SK-N-SH (cell line): ENCODE data around the gene CUBN. TPM values are rescaled to one million over a fixed set of nuclear protein-coding genes. Genes with fewer than 3 reads are reported as not detected.

ENCODE experiments used
- CTCF ChIA-PET: fragments of 300-600, 350-600 bp; formaldehyde crosslinking; extraction: SDS; loops from one replicate; lab custom pipeline; 2021; lab: Yijun Ruan, JAX
- POLR2A ChIA-PET: fragments of 350-600 bp; sonication (Branson Sonifier 250); formaldehyde crosslinking; extraction: SDS; loops from one replicate; lab custom pipeline; 2020; ENCODE audit warnings: antibody characterized with exemption, inconsistent platforms; lab: Yijun Ruan, JAX
- DNase-seq: peaks from one replicate; pipeline ENCODE4 v3.0.0; 2012
- H2AFZ ChIP-seq: fragments of 200-600 bp; sonication (generic); 2 replicates; pipeline ENCODE4 v1.8.1; 2016; ENCODE audit warnings: antibody characterized with exemption, mild to moderate bottlenecking, low read depth
- H3F3A ChIP-seq: fragments of 200-600 bp; sonication (generic); replicated peaks from 2 replicates; pipeline ENCODE3; 2016; ENCODE audit warnings: antibody characterized with exemption, mild to moderate bottlenecking; ENCODE audit not compliant: insufficient read depth
- H3K27ac ChIP-seq, 2 experiments: fragments of 200-500 bp in 1 of 2; fragments of 200-600 bp in 1 of 2; sonication (Bioruptor generic) in 1 of 2; sonication (generic), shearing (Covaris generic) in 1 of 2; 2 replicates each; pipeline versions ENCODE4 v1.5.1 to v1.6.1; 2014 to 2016; ENCODE audit warnings: low read depth in 2 of 2, inconsistent platforms in 1 of 2, low read length in 1 of 2, mild to moderate bottlenecking in 1 of 2, mixed read lengths in 1 of 2
- H3K27me3 ChIP-seq: fragments of 200-600 bp; sonication (generic), shearing (Covaris generic); 2 replicates; pipeline ENCODE4 v1.6.1; 2016; ENCODE audit warnings: mixed run types; ENCODE audit not compliant: insufficient read depth
- H3K36me3 ChIP-seq, 2 experiments: fragments of 200-500 bp in 1 of 2; fragments of 200-600 bp in 1 of 2; sonication (Bioruptor generic) in 1 of 2; sonication (generic) in 1 of 2; replicated peaks in 1 of 2; 2 replicates each; pipeline versions ENCODE3 to v1.5.1; 2014 to 2016; ENCODE audit warnings: low read length in 1 of 2, mild to moderate bottlenecking in 1 of 2; ENCODE audit not compliant: insufficient read depth in 2 of 2, control insufficient read depth in 1 of 2
- H3K4me1 ChIP-seq, 2 experiments: fragments of 200-500 bp in 1 of 2; fragments of 200-600 bp in 1 of 2; sonication (Bioruptor generic) in 1 of 2; sonication (generic), shearing (Covaris generic) in 1 of 2; 2 replicates each; pipeline versions ENCODE4 v1.5.1 to v1.6.1; 2014 to 2016; ENCODE audit warnings: low read depth in 1 of 2, low read length in 1 of 2, mixed run types in 1 of 2; ENCODE audit not compliant: insufficient read depth in 2 of 2, control insufficient read depth in 1 of 2
- H3K4me2 ChIP-seq: fragments of 200-600 bp; sonication (generic), shearing (Covaris generic); 2 replicates; pipeline ENCODE4 v1.6.1; 2017; ENCODE audit warnings: mixed run types
- H3K4me3 ChIP-seq, 2 experiments: fragments of 200-500 bp in 1 of 2; fragments of 200-600 bp in 1 of 2; sonication (Bioruptor generic) in 1 of 2; sonication (generic), shearing (Covaris generic) in 1 of 2; 2 replicates each; pipeline versions ENCODE4 v1.5.1 to v1.8.1; 2014 to 2016; ENCODE audit warnings: low read depth in 2 of 2, inconsistent platforms in 1 of 2, low read length in 1 of 2, mild to moderate bottlenecking in 1 of 2, mixed read lengths in 1 of 2, moderate library complexity in 1 of 2
- H3K79me2 ChIP-seq: fragments of 200-600 bp; sonication (generic); 2 replicates; pipeline ENCODE4 v1.8.1; 2017; ENCODE audit warnings: mild to moderate bottlenecking; ENCODE audit not compliant: insufficient read depth
- H3K9ac ChIP-seq: fragments of 200-600 bp; sonication (generic); 2 replicates; pipeline ENCODE4 v1.6.1; 2017; ENCODE audit warnings: mixed run types
- H3K9me2 ChIP-seq: fragments of 200-600 bp; sonication (generic); 2 replicates; pipeline ENCODE4 v1.6.1; 2017; ENCODE audit warnings: mixed run types
- H3K9me3 ChIP-seq: fragments of 200-600 bp; sonication (generic); 2 replicates; pipeline ENCODE4 v1.6.1; 2017; ENCODE audit warnings: mixed run types, mild to moderate bottlenecking, moderate library complexity
- H4K20me1 ChIP-seq: fragments of 200-600 bp; sonication (generic); 2 replicates; pipeline ENCODE4 v1.6.1; 2017; ENCODE audit warnings: mild to moderate bottlenecking, mixed run types; ENCODE audit not compliant: insufficient read depth
- CHD2 ChIP-seq: fragments of 150-350 bp; IDR thresholded peaks from 2 replicates; pipeline ENCODE4 v1.6.1; 2018; ENCODE audit warnings: low read length; ENCODE audit not compliant: partially characterized antibody
- ELF1 ChIP-seq: IDR thresholded peaks from 2 replicates; pipeline ENCODE4 v1.4.0; 2012
- EZH2phosphoT487 ChIP-seq: fragments of 200-600 bp; sonication (generic); IDR thresholded peaks from 2 replicates; pipeline ENCODE4 v1.6.1; 2017; ENCODE audit warnings: low read depth, mixed run types, mild to moderate bottlenecking, antibody characterized with exemption, moderate library complexity, borderline replicate concordance
- FOSL2 ChIP-seq: IDR thresholded peaks from 2 replicates; pipeline ENCODE4 v1.4.0; 2012; ENCODE audit warnings: low read depth, mild to moderate bottlenecking, moderate library complexity, borderline replicate concordance
- FOXJ3 ChIP-seq: sonication (generic); formaldehyde crosslinking; IDR thresholded peaks from 2 replicates; pipeline ENCODE4 v1.5.1; 2020; ENCODE audit warnings: mild to moderate bottlenecking, missing genetic modification reagents
- FOXM1 ChIP-seq: IDR thresholded peaks from 2 replicates; pipeline ENCODE4 v1.4.0; 2012; ENCODE audit warnings: low read depth, mild to moderate bottlenecking
- GATA2 ChIP-seq: sonication (generic); formaldehyde crosslinking; IDR thresholded peaks from 2 replicates; pipeline ENCODE4 v1.5.0; 2020; ENCODE audit warnings: mild to moderate bottlenecking, missing genetic modification reagents
- JUND ChIP-seq: IDR thresholded peaks from 2 replicates; pipeline ENCODE4 v1.4.0; 2012
- MEF2A ChIP-seq: IDR thresholded peaks from 2 replicates; pipeline ENCODE4 v1.4.0; 2012; ENCODE audit warnings: low read depth, borderline replicate concordance
- MXI1 ChIP-seq: IDR thresholded peaks from 2 replicates; pipeline ENCODE4 v1.6.1; 2012; ENCODE audit warnings: mild to moderate bottlenecking, low read depth, low read length, improper control_type of control experiment
- NFIC ChIP-seq: IDR thresholded peaks from 2 replicates; pipeline ENCODE4 v1.4.0; 2012; ENCODE audit warnings: borderline replicate concordance
- NRF1 ChIP-seq: IDR thresholded peaks from 2 replicates; pipeline ENCODE4 v1.6.1; 2012; ENCODE audit warnings: low read depth, mild to moderate bottlenecking, low read length
- POLR2AphosphoS5 ChIP-seq: IDR thresholded peaks from 2 replicates; pipeline ENCODE4 v1.6.1; 2012; ENCODE audit warnings: low read depth, low read length
- RAD21 ChIP-seq: IDR thresholded peaks from 2 replicates; pipeline ENCODE4 v1.6.1; 2012; ENCODE audit warnings: mild to moderate bottlenecking, low read length
- RXRA ChIP-seq: IDR thresholded peaks from 2 replicates; pipeline ENCODE4 v1.4.0; 2012; ENCODE audit warnings: low read depth, mild to moderate bottlenecking, borderline replicate concordance
- TAF1 ChIP-seq: IDR thresholded peaks from 2 replicates; pipeline ENCODE4 v1.6.1; 2012; ENCODE audit warnings: low read depth, mild to moderate bottlenecking, low read length, moderate library complexity, borderline replicate concordance
- TCF12 ChIP-seq: IDR thresholded peaks from 2 replicates; pipeline ENCODE4 v1.4.0; 2012
- YY1 ChIP-seq: IDR thresholded peaks from 2 replicates; pipeline ENCODE4 v1.4.0; 2012; ENCODE audit warnings: low read depth, mild to moderate bottlenecking
- WGBS: methylation state at CpG from one replicate; pipeline ENCODE4 v1.1.6; 2017; ENCODE audit warnings: low lambda C conversion rate; 5-methylcytosine and 5-hydroxymethylcytosine counted together
- polyA plus RNA-seq, 3 experiments: library from polyadenylated mRNA; depleted of rRNA; stranded (reverse); fragments of >200 nt; gene quantifications; 2 replicates each; pipeline ENCODE4 v1.2.3, GENCODE V29; 2012
- TF ChIP-seq, protein P1 (sequence below): fragments of 200-600 bp; sonication (generic); IDR thresholded peaks from 2 replicates; pipeline ENCODE4 v1.6.1; 2017; ENCODE audit warnings: antibody characterized with exemption, mild to moderate bottlenecking, moderate library complexity
- TF ChIP-seq, protein P2 (sequence below): IDR thresholded peaks from 2 replicates; pipeline ENCODE4 v1.4.0; 2012; ENCODE audit warnings: low read depth, borderline replicate concordance

Gene CUBN
- polyA plus RNA-seq, 1 of the 3 experiments (the other 2 are of a cell fraction): 2.4 TPM

DNA sequence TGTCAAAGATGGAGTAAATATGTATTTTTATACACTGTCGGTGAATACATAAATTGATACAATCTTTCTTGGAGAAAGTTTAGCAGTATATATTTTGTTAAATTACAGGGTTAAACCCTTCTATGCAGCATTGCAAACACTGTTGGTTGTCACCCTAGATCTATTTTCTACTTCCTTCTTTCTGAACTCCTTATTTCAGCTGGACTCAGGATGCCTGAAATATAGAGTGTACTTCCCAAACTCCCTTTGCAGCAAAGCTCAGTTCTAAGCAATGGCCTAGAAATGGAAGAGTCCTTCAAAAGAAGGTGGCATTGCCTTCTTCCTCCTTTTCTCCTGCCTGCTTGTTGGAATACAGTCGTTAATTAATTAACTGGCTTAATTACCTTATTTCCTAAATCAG, 20.6 kb downstream of the CUBN start:
- Histone ChIP-seq H3F3A (peaks cover 21% of the 10 kb centered on the region), H3K9me3 (no peaks in the 10 kb centered on the region), H3K27me3 (no peaks in the 10 kb centered on the region), H3K4me3 (no peak overlapping the region), H3K4me1 (peaks cover 0 to 8% of the 10 kb centered on the region in 2 experiments), H3K36me3 (no peaks in the 10 kb centered on the region), H4K20me1 (no peaks in the 10 kb centered on the region), H3K27ac (peak overlapping the region in 1 of 2 experiments; percentile 74; a peak in 3 of 4 replicates), H3K4me2 (peak overlapping the region; percentile 45; the same call in 1 of the 2 replicates), H2AFZ (peak overlapping the region; percentile 53; the same call in 1 of the 2 replicates), H3K79me2 (no peaks in the 10 kb centered on the region), H3K9me2 (no peaks in the 10 kb centered on the region), H3K9ac (no peak overlapping the region)
- WGBS: 88% methylated on average over 2 of the region's 2 CpGs
- ChIA-PET POLR2A (no interaction called here), CTCF (no interaction called here)
- TF ChIP-seq CHD2 (no peak), NRF1 (no peak), RXRA (no peak), MEF2A (no peak), TAF1 (no peak), FOSL2 (no peak), TCF12 (no peak), JUND (no peak), NFIC (no peak), MXI1 (no peak)
- DNase-seq: no peak

DNA sequence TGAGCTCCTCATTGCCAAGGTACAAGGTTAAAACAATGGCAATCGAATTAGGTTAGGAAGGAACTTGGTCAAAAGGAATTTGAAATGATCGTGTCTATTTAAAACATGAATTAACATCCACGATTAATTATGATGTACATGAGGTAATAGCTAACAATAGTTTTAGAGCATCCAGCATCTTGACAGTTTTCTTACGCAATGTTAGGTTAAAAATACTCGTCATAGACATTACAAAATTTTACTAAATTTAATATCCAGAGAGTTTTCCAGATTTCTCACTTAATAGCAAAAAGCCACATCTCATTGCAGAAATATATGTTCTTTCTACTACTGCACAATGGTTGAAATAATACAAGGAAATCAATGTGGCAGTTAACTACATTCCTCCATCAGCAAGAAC, 22.6 kb downstream of the CUBN start:
- CTCF ChIA-PET: interaction anchor here (1.3 kb wide), 1 partner anchor 123 kb away, joined by 3 read pairs; no protein-coding TSS in a partner anchor

DNA sequence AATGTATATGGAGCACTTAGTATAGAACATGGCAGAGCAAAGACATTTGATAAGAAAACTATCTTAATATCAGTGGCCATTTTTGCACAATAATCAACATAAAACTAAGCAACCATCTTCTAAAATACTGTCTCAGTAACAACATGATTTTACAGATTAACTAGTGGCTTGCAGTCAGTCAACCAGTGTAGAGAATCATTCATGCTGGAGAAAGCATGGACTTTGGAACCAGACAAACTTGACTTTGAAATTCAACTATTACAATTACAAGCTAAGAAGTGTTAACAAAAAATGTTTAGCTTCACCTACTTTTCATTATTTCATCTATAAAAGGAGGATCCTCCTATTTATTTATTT, 27.7 kb downstream of the CUBN start:
- Histone ChIP-seq H3K9me3 (peaks cover 4% of the 10 kb centered on the region), H3K27me3 (no peaks in the 10 kb centered on the region), H3K4me3 (no peak overlapping the region), H3K79me2 (no peaks in the 10 kb centered on the region), H3K4me1 (no peaks in the 10 kb centered on the region; a peak in 1 of 4 replicates), H3K27ac (no peak overlapping the region), H3K36me3 (peaks cover 0 to 2% of the 10 kb centered on the region in 2 experiments), H3F3A (peaks cover 4% of the 10 kb centered on the region), H4K20me1 (no peaks in the 10 kb centered on the region), H3K9me2 (no peaks in the 10 kb centered on the region), H3K4me2 (no peak overlapping the region), H3K9ac (no peak overlapping the region), H2AFZ (no peak overlapping the region)
- ChIA-PET POLR2A (no interaction called here), CTCF (no interaction called here)
- DNase-seq: no peak
- no peak for TF ChIP-seq YY1
- TF ChIP-seq, protein P1, sequence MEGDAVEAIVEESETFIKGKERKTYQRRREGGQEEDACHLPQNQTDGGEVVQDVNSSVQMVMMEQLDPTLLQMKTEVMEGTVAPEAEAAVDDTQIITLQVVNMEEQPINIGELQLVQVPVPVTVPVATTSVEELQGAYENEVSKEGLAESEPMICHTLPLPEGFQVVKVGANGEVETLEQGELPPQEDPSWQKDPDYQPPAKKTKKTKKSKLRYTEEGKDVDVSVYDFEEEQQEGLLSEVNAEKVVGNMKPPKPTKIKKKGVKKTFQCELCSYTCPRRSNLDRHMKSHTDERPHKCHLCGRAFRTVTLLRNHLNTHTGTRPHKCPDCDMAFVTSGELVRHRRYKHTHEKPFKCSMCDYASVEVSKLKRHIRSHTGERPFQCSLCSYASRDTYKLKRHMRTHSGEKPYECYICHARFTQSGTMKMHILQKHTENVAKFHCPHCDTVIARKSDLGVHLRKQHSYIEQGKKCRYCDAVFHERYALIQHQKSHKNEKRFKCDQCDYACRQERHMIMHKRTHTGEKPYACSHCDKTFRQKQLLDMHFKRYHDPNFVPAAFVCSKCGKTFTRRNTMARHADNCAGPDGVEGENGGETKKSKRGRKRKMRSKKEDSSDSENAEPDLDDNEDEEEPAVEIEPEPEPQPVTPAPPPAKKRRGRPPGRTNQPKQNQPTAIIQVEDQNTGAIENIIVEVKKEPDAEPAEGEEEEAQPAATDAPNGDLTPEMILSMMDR: no peak
- TF ChIP-seq ELF1: no peak
- no peak for TF ChIP-seq FOXJ3 (CRISPR knock-in tag)
- TF ChIP-seq FOXM1: no peak
- no peak for TF ChIP-seq NFIC
- TF ChIP-seq EZH2phosphoT487: no peak
- TF ChIP-seq RAD21: no peak
- no peak for TF ChIP-seq TAF1
- no peak for TF ChIP-seq CHD2

More for the DNA sequence above, 22.6 kb downstream of the CUBN start:
- Histone ChIP-seq H3K4me3 (no peak overlapping the region), H3K36me3 (no peaks in the 10 kb centered on the region), H4K20me1 (no peaks in the 10 kb centered on the region), H3K9me3 (no peaks in the 10 kb centered on the region), H3F3A (peaks cover 16% of the 10 kb centered on the region), H3K4me1 (peaks cover 0 to 8% of the 10 kb centered on the region in 2 experiments), H3K27me3 (no peaks in the 10 kb centered on the region), H3K4me2 (no peak overlapping the region), H3K79me2 (no peaks in the 10 kb centered on the region), H3K9ac (no peak overlapping the region), H3K27ac (no peak overlapping the region), H2AFZ (no peak overlapping the region), H3K9me2 (no peaks in the 10 kb centered on the region)
- POLR2A ChIA-PET: no interaction called here
- TF ChIP-seq POLR2AphosphoS5 (no peak), FOXM1 (no peak), GATA2 (CRISPR knock-in tag) (no peak)
- TF ChIP-seq, protein P2, sequence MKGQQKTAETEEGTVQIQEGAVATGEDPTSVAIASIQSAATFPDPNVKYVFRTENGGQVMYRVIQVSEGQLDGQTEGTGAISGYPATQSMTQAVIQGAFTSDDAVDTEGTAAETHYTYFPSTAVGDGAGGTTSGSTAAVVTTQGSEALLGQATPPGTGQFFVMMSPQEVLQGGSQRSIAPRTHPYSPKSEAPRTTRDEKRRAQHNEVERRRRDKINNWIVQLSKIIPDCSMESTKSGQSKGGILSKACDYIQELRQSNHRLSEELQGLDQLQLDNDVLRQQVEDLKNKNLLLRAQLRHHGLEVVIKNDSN: no peak
- 85% methylated on average over 5 of the region's 5 CpGs for WGBS
- DNase-seq: no peak
